ENCODE measurements around the gene ZC3H8. TPM values are rescaled to one million over a fixed set of nuclear protein-coding genes. Genes with fewer than 3 reads are reported as not detected.

Gene ZC3H8
- total RNA-seq, 1 experiment from 2014 or later: 13.1 TPM

GRCh38 chr2:112184121-112184520 lies 70.7 kb downstream of the ZC3H8 start:
- Histone ChIP-seq H3K4me2 (ENCODE audit: low read length) (no peak overlapping the region), H3F3A (ENCODE audit: low read length, unreplicated experiment) (no peaks in the 10 kb centered on the region), H3K79me2 (ENCODE audit: low read length) (no peaks in the 10 kb centered on the region), H3K4me3 (ENCODE audit: low read length) (no peak overlapping the region), H3K9me3 (ENCODE audit: low read length) (no peaks in the 10 kb centered on the region), H4K20me1 (ENCODE audit: low read length) (no peaks in the 10 kb centered on the region), H3K9ac (ENCODE audit: low read length) (no peak overlapping the region), H2AFZ (ENCODE audit: low read length) (no peak overlapping the region), H3K36me3 (ENCODE audit: low read depth, low read length) (no peaks in the 10 kb centered on the region), H3K27ac (ENCODE audit: low read length) (no peak overlapping the region), H3K27me3 (ENCODE audit: low read length) (no peaks in the 10 kb centered on the region), H3K9me2 (replicated peaks; ENCODE audit: low read length) (no peaks in the 10 kb centered on the region), H3K4me1 (ENCODE audit: insufficient read depth, low read length) (peaks cover 12% of the 10 kb centered on the region)
- no TSS peak for BruUV-seq (replicated peaks)
- DNase-seq (no peak), ATAC-seq (no peak)
- CTCF ChIA-PET: no interaction called here
- POLR2A ChIA-PET (ENCODE audit: unreplicated experiment): no interaction called here
- intact Hi-C loops (cut with micrococcal nuclease): no loop called here
- TF ChIP-seq CTCF (conservative IDR thresholded peaks at IDR 0.05; ENCODE audit: low read depth, low read length) (no peak), EZH2phosphoT487 (IDR thresholded peaks at IDR 0.05; ENCODE audit: borderline replicate concordance, low read length) (no peak), EZH2 (IDR thresholded peaks at IDR 0.05; ENCODE audit: low read length, unreplicated experiment) (no peak)

- Histone ChIP-seq H3K79me2 (ENCODE audit: low read length) (no peaks in the 10 kb centered on the region), H3K27me3 (ENCODE audit: low read length) (no peaks in the 10 kb centered on the region), H3K4me3 (ENCODE audit: low read length) (no peak overlapping the region), H4K20me1 (ENCODE audit: low read length) (no peaks in the 10 kb centered on the region), H3K27ac (ENCODE audit: low read length) (no peak overlapping the region), H3K9ac (ENCODE audit: low read length) (no peak overlapping the region), H3K9me3 (ENCODE audit: low read length) (no peaks in the 10 kb centered on the region), H3F3A (ENCODE audit: low read length, unreplicated experiment) (no peaks in the 10 kb centered on the region), H3K36me3 (ENCODE audit: low read depth, low read length) (no peaks in the 10 kb centered on the region), H3K9me2 (replicated peaks; ENCODE audit: low read length) (no peaks in the 10 kb centered on the region), H2AFZ (ENCODE audit: low read length) (no peak overlapping the region), H3K4me2 (ENCODE audit: low read length) (no peak overlapping the region), H3K4me1 (ENCODE audit: insufficient read depth, low read length) (peaks cover 10% of the 10 kb centered on the region)
- ChIA-PET CTCF (no interaction called here), POLR2A (ENCODE audit: unreplicated experiment) (no interaction called here)
- intact Hi-C loops (cut with micrococcal nuclease): no loop called here
- DNase-seq: no peak
- TF ChIP-seq EZH2 (IDR thresholded peaks at IDR 0.05; ENCODE audit: low read length, unreplicated experiment) (no peak), EZH2phosphoT487 (IDR thresholded peaks at IDR 0.05; ENCODE audit: borderline replicate concordance, low read length) (no peak), CTCF (conservative IDR thresholded peaks at IDR 0.05; ENCODE audit: low read depth, low read length) (no peak)
- no TSS peak for BruUV-seq (replicated peaks)
- ATAC-seq: no peak
Observed at GRCh38 chr2:112183327-112184025, 71.4 kb downstream of the ZC3H8 start.

GRCh38 chr2:112182581-112183034 lies 72.2 kb downstream of the ZC3H8 start:
- H3F3A ChIP-seq (ENCODE audit: low read length, unreplicated experiment): no peaks in the 10 kb centered on the region
- no peaks in the 10 kb centered on the region for H4K20me1 ChIP-seq (ENCODE audit: low read length)
- DNase-seq (no peak), ATAC-seq (no peak)
- H3K9me3 ChIP-seq (ENCODE audit: low read length): no peaks in the 10 kb centered on the region
- H3K27ac ChIP-seq (ENCODE audit: low read length): no peak overlapping the region
- H3K36me3 ChIP-seq (ENCODE audit: low read depth, low read length): no peaks in the 10 kb centered on the region
- POLR2A ChIA-PET (ENCODE audit: unreplicated experiment): no interaction called here
- no peak overlapping the region for H3K4me3 ChIP-seq (ENCODE audit: low read length)
- H3K4me1 ChIP-seq (ENCODE audit: insufficient read depth, low read length): peaks cover 2% of the 10 kb centered on the region
- TF ChIP-seq EZH2 (IDR thresholded peaks at IDR 0.05; ENCODE audit: low read length, unreplicated experiment) (no peak), CTCF (conservative IDR thresholded peaks at IDR 0.05; ENCODE audit: low read depth, low read length) (no peak), EZH2phosphoT487 (IDR thresholded peaks at IDR 0.05; ENCODE audit: borderline replicate concordance, low read length) (no peak)
- H3K79me2 ChIP-seq (ENCODE audit: low read length): no peaks in the 10 kb centered on the region
- H3K9me2 ChIP-seq (replicated peaks; ENCODE audit: low read length): no peaks in the 10 kb centered on the region
- H3K9ac ChIP-seq (ENCODE audit: low read length): no peak overlapping the region
- intact Hi-C loops (cut with micrococcal nuclease): no loop called here
- no peak overlapping the region for H2AFZ ChIP-seq (ENCODE audit: low read length)
- no peaks in the 10 kb centered on the region for H3K27me3 ChIP-seq (ENCODE audit: low read length)
- no peak overlapping the region for H3K4me2 ChIP-seq (ENCODE audit: low read length)
- CTCF ChIA-PET: no interaction called here
- BruUV-seq (replicated peaks): no TSS peak
